Loucy (cell line): ENCODE data around the gene SH3RF3.

Experiments used
- H2AFZ ChIP-seq: fragments of 200-600 bp; sonication (generic); 2 replicates; pipeline ENCODE4 v1.6.0; 2016; ENCODE audit warnings: antibody characterized with exemption, mild to moderate bottlenecking, low read length, moderate library complexity
- H3F3A ChIP-seq: fragments of 200-600 bp; 2 replicates; pipeline ENCODE4 v1.6.0; 2016; ENCODE audit warnings: antibody characterized with exemption, low read depth, mild to moderate bottlenecking
- H3K27me3 ChIP-seq: fragments of 200-600 bp; sonication (generic); 2 replicates; pipeline ENCODE4 v1.6.1; 2014; ENCODE audit warnings: low read length, mild to moderate bottlenecking; ENCODE audit not compliant: insufficient read depth, poor library complexity, severe bottlenecking
- H3K36me3 ChIP-seq: fragments of 200-600 bp; sonication (generic); 2 replicates; pipeline ENCODE4 v1.6.1; 2016; ENCODE audit warnings: low read length; ENCODE audit not compliant: insufficient read depth
- H3K4me1 ChIP-seq: fragments of 200-600 bp; sonication (generic); 2 replicates; pipeline ENCODE4 v1.5.1; 2014; ENCODE audit warnings: low read length, mild to moderate bottlenecking; ENCODE audit not compliant: insufficient read depth, poor library complexity, severe bottlenecking
- H3K4me2 ChIP-seq: fragments of 200-600 bp; sonication (generic); 2 replicates; pipeline ENCODE4 v1.6.0; 2014; ENCODE audit warnings: antibody characterized with exemption, low read length, low read depth, mild to moderate bottlenecking; ENCODE audit not compliant: poor library complexity, severe bottlenecking
- H3K4me3 ChIP-seq: fragments of 200-600 bp; sonication (generic); 2 replicates; pipeline ENCODE4 v1.5.1; 2014; ENCODE audit warnings: low read length, mild to moderate bottlenecking, mixed read lengths; ENCODE audit not compliant: poor library complexity, severe bottlenecking
- H3K79me2 ChIP-seq: fragments of 200-600 bp; sonication (generic); 2 replicates; pipeline ENCODE4 v1.6.1; 2014; ENCODE audit warnings: low read length; ENCODE audit not compliant: insufficient read depth
- H3K9ac ChIP-seq: fragments of 200-600 bp; sonication (generic); 2 replicates; pipeline ENCODE4 v1.6.0; 2014; ENCODE audit warnings: mild to moderate bottlenecking, low read depth, low read length, moderate library complexity; ENCODE audit not compliant: poor library complexity, severe bottlenecking
- H3K9me2 ChIP-seq: fragments of 200-600 bp; sonication (generic); replicated peaks from 2 replicates; pipeline ENCODE4 v1.6.1; 2016; ENCODE audit warnings: low read depth, low read length, mixed read lengths
- H3K9me3 ChIP-seq: fragments of 200-600 bp; sonication (generic); 2 replicates; pipeline ENCODE4 v1.6.1; 2014; ENCODE audit warnings: mild to moderate bottlenecking, antibody characterized with exemption, low read length, low read depth; ENCODE audit not compliant: insufficient read depth
- H4K20me1 ChIP-seq: fragments of 200-600 bp; sonication (generic); 2 replicates; pipeline ENCODE4 v1.6.0; 2014; ENCODE audit warnings: antibody characterized with exemption, low read length, mild to moderate bottlenecking; ENCODE audit not compliant: insufficient read depth, poor library complexity, severe bottlenecking
- EZH2phosphoT487 ChIP-seq: fragments of 200-600 bp; IDR thresholded peaks from 2 replicates; pipeline ENCODE4 v1.6.1; 2018; ENCODE audit warnings: antibody characterized with exemption, mild to moderate bottlenecking, moderate library complexity, borderline replicate concordance
- TF ChIP-seq, protein P1 (sequence below): fragments of 200-600 bp; sonication (generic); conservative IDR thresholded peaks from 2 replicates; pipeline ENCODE4 v1.5.1; 2014; ENCODE audit warnings: mild to moderate bottlenecking, antibody characterized with exemption, low read length

The SH3RF3 gene

DNA sequence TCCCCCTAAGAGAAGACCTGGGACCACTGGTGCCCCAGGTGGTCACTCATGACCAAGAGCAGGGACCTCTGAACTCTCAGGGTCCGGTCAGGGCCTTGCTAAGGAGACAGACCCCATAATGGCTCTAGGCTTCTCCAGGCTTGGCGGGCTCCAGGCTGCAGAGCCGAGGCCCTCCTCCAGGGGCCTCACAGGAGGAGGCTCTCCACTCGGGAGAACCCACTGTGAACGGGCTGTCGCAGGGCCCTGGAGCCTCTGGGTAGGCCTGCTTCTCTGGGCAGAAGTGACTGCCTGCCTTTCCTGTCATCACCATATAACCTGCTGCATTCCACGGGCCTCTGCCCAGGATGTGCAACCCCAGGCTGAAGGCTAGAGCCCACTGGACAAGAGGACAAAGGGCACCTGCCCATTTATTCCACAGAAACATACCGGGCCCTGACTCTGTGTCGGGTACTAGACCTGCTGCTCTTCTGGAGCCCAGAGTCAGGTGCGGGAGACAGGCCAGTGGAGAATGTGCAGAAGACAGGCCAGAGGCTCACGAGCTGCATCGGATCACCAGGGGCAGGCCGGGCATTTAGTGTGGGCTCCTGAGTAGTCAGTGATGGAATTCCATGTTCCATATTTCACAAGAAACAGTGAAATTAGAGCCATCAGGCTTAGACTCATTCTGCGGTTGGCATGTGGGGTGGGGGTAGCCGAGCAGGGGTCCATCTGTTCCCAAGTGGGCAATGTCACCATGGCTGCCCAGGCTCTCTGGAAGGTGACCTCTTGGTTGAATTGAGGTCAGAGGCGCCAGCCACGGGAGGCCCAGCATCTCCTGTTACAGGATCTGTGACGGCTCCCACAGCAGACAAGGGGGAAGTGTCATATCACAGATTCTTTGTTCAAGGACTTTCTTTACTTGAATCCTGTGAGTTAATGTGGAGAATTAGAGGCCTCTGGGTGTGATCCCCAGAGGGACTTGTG, 220.8 kb downstream of the SH3RF3 start:
- no peaks in the 10 kb centered on the region for H3K79me2 ChIP-seq
- H3F3A ChIP-seq = no peaks in the 10 kb centered on the region
- H3K4me1 ChIP-seq = peaks cover 41% of the 10 kb centered on the region
- H3K36me3 ChIP-seq = no peaks in the 10 kb centered on the region
- no peak overlapping the region for H2AFZ ChIP-seq
- no peaks in the 10 kb centered on the region for H4K20me1 ChIP-seq
- no peaks in the 10 kb centered on the region for H3K9me2 ChIP-seq
- no peaks in the 10 kb centered on the region for H3K9me3 ChIP-seq
- H3K4me3 ChIP-seq = peak overlapping the region; percentile 39
- H3K27me3 ChIP-seq = no peaks in the 10 kb centered on the region
- peak overlapping the region; percentile 18 for H3K9ac ChIP-seq
- TF ChIP-seq, protein P1, sequence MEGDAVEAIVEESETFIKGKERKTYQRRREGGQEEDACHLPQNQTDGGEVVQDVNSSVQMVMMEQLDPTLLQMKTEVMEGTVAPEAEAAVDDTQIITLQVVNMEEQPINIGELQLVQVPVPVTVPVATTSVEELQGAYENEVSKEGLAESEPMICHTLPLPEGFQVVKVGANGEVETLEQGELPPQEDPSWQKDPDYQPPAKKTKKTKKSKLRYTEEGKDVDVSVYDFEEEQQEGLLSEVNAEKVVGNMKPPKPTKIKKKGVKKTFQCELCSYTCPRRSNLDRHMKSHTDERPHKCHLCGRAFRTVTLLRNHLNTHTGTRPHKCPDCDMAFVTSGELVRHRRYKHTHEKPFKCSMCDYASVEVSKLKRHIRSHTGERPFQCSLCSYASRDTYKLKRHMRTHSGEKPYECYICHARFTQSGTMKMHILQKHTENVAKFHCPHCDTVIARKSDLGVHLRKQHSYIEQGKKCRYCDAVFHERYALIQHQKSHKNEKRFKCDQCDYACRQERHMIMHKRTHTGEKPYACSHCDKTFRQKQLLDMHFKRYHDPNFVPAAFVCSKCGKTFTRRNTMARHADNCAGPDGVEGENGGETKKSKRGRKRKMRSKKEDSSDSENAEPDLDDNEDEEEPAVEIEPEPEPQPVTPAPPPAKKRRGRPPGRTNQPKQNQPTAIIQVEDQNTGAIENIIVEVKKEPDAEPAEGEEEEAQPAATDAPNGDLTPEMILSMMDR = no peak
- TF ChIP-seq EZH2phosphoT487 = no peak
- peak overlapping the region; percentile 60 for H3K4me2 ChIP-seq

DNA sequence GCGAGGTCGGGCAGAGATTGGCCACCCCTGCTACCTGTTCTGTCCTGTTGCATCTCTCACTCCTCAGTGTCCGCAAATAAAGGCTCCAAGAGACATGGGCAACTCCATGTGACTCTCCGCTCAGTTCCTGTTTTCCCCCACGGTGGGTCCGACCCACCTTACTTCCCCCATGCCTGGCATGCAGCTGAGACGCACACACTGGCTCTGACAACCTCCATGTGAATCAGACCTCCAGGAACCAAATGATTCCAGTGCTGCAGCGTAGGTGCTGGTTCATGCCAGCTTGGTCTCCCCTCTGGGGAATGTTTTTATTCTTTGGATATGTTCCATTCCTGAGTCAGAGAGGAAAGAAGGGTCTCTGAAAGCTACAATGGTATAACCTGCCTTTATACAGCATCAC, 221.5 kb downstream of the SH3RF3 start:
- no peaks in the 10 kb centered on the region for H3K79me2 ChIP-seq
- no peaks in the 10 kb centered on the region for H3K36me3 ChIP-seq
- H3K4me3 ChIP-seq = no peak overlapping the region
- no peaks in the 10 kb centered on the region for H3K27me3 ChIP-seq
- no peaks in the 10 kb centered on the region for H3K9me3 ChIP-seq
- no peaks in the 10 kb centered on the region for H4K20me1 ChIP-seq
- no peak overlapping the region for H3K9ac ChIP-seq
- no peaks in the 10 kb centered on the region for H3F3A ChIP-seq
- peak overlapping the region; percentile 2 for H3K4me2 ChIP-seq
- no peaks in the 10 kb centered on the region for H3K9me2 ChIP-seq
- TF ChIP-seq, protein P1 = no peak
- no peak for TF ChIP-seq EZH2phosphoT487
- H2AFZ ChIP-seq = no peak overlapping the region
- H3K4me1 ChIP-seq = peaks cover 36% of the 10 kb centered on the region

DNA sequence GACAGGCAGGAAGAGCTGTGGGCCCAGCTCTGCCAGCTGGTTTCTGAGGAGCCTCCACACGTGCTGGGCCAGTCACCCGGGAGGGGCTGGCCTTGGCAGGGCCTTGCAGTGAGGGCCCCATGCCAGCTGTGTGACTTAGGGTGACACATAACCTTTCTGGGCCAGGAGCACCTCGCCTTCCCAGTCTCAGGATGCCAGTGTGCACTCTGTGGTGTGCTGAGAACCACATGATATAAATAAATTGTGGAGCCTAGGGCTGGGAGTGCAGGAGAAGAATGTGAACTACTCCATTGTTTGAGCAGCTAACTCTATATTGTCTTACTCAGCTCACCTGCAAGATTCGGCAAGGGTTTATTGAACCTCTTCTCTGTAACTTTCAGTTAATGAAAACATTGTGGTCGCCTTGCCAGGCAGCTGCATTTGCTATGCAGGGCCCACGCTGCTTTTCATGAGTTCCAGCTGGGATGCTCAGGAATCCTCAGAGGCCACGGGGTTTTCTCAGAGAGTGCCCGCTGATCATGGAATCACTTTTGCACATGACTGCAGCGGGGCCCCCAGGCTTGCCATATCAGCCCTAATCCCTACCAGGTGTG, 222.3 kb downstream of the SH3RF3 start:
- Histone ChIP-seq H3K4me3 (no peak overlapping the region), H3K4me1 (peaks cover 36% of the 10 kb centered on the region), H3K9me2 (no peaks in the 10 kb centered on the region), H3F3A (no peaks in the 10 kb centered on the region), H3K36me3 (no peaks in the 10 kb centered on the region), H3K79me2 (no peaks in the 10 kb centered on the region), H3K27me3 (no peaks in the 10 kb centered on the region), H4K20me1 (no peaks in the 10 kb centered on the region), H2AFZ (no peak overlapping the region), H3K4me2 (peak overlapping the region; percentile 2), H3K9ac (no peak overlapping the region), H3K9me3 (no peaks in the 10 kb centered on the region)
- TF ChIP-seq, protein P1 = no peak
- no peak for TF ChIP-seq EZH2phosphoT487
